SK-N-SH (cell line): ENCODE results near the gene COMMD3. TPM values are rescaled to one million over a fixed set of nuclear protein-coding genes. Genes with fewer than 3 reads are reported as not detected.

Experiments used
- CTCF ChIA-PET: fragments of 300-600, 350-600 bp; formaldehyde crosslinking; extraction: SDS; loops from one replicate; lab custom pipeline; 2021; lab: Yijun Ruan, JAX
- POLR2A ChIA-PET: fragments of 350-600 bp; sonication (Branson Sonifier 250); formaldehyde crosslinking; extraction: SDS; loops from one replicate; lab custom pipeline; 2020; ENCODE audit warnings: antibody characterized with exemption, inconsistent platforms; lab: Yijun Ruan, JAX
- DNase-seq: peaks from one replicate; pipeline ENCODE4 v3.0.0; 2012
- H2AFZ ChIP-seq: fragments of 200-600 bp; sonication (generic); 2 replicates; pipeline ENCODE4 v1.8.1; 2016; ENCODE audit warnings: antibody characterized with exemption, mild to moderate bottlenecking, low read depth
- H3F3A ChIP-seq: fragments of 200-600 bp; sonication (generic); replicated peaks from 2 replicates; pipeline ENCODE3; 2016; ENCODE audit warnings: antibody characterized with exemption, mild to moderate bottlenecking; ENCODE audit not compliant: insufficient read depth
- H3K27ac ChIP-seq, 2 experiments: fragments of 200-500 bp in 1 of 2; fragments of 200-600 bp in 1 of 2; sonication (Bioruptor generic) in 1 of 2; sonication (generic), shearing (Covaris generic) in 1 of 2; 2 replicates each; pipeline versions ENCODE4 v1.5.1 to v1.6.1; 2014 to 2016; ENCODE audit warnings: low read depth in 2 of 2, inconsistent platforms in 1 of 2, low read length in 1 of 2, mild to moderate bottlenecking in 1 of 2, mixed read lengths in 1 of 2
- H3K27me3 ChIP-seq: fragments of 200-600 bp; sonication (generic), shearing (Covaris generic); 2 replicates; pipeline ENCODE4 v1.6.1; 2016; ENCODE audit warnings: mixed run types; ENCODE audit not compliant: insufficient read depth
- H3K36me3 ChIP-seq, 2 experiments: fragments of 200-500 bp in 1 of 2; fragments of 200-600 bp in 1 of 2; sonication (Bioruptor generic) in 1 of 2; sonication (generic) in 1 of 2; replicated peaks in 1 of 2; 2 replicates each; pipeline versions ENCODE3 to v1.5.1; 2014 to 2016; ENCODE audit warnings: low read length in 1 of 2, mild to moderate bottlenecking in 1 of 2; ENCODE audit not compliant: insufficient read depth in 2 of 2, control insufficient read depth in 1 of 2
- H3K4me1 ChIP-seq, 2 experiments: fragments of 200-500 bp in 1 of 2; fragments of 200-600 bp in 1 of 2; sonication (Bioruptor generic) in 1 of 2; sonication (generic), shearing (Covaris generic) in 1 of 2; 2 replicates each; pipeline versions ENCODE4 v1.5.1 to v1.6.1; 2014 to 2016; ENCODE audit warnings: low read depth in 1 of 2, low read length in 1 of 2, mixed run types in 1 of 2; ENCODE audit not compliant: insufficient read depth in 2 of 2, control insufficient read depth in 1 of 2
- H3K4me2 ChIP-seq: fragments of 200-600 bp; sonication (generic), shearing (Covaris generic); 2 replicates; pipeline ENCODE4 v1.6.1; 2017; ENCODE audit warnings: mixed run types
- H3K4me3 ChIP-seq, 2 experiments: fragments of 200-500 bp in 1 of 2; fragments of 200-600 bp in 1 of 2; sonication (Bioruptor generic) in 1 of 2; sonication (generic), shearing (Covaris generic) in 1 of 2; 2 replicates each; pipeline versions ENCODE4 v1.5.1 to v1.8.1; 2014 to 2016; ENCODE audit warnings: low read depth in 2 of 2, inconsistent platforms in 1 of 2, low read length in 1 of 2, mild to moderate bottlenecking in 1 of 2, mixed read lengths in 1 of 2, moderate library complexity in 1 of 2
- H3K79me2 ChIP-seq: fragments of 200-600 bp; sonication (generic); 2 replicates; pipeline ENCODE4 v1.8.1; 2017; ENCODE audit warnings: mild to moderate bottlenecking; ENCODE audit not compliant: insufficient read depth
- H3K9ac ChIP-seq: fragments of 200-600 bp; sonication (generic); 2 replicates; pipeline ENCODE4 v1.6.1; 2017; ENCODE audit warnings: mixed run types
- H3K9me2 ChIP-seq: fragments of 200-600 bp; sonication (generic); 2 replicates; pipeline ENCODE4 v1.6.1; 2017; ENCODE audit warnings: mixed run types
- H3K9me3 ChIP-seq: fragments of 200-600 bp; sonication (generic); 2 replicates; pipeline ENCODE4 v1.6.1; 2017; ENCODE audit warnings: mixed run types, mild to moderate bottlenecking, moderate library complexity
- H4K20me1 ChIP-seq: fragments of 200-600 bp; sonication (generic); 2 replicates; pipeline ENCODE4 v1.6.1; 2017; ENCODE audit warnings: mild to moderate bottlenecking, mixed run types; ENCODE audit not compliant: insufficient read depth
- ELF1 ChIP-seq: IDR thresholded peaks from 2 replicates; pipeline ENCODE4 v1.4.0; 2012
- EZH2phosphoT487 ChIP-seq: fragments of 200-600 bp; sonication (generic); IDR thresholded peaks from 2 replicates; pipeline ENCODE4 v1.6.1; 2017; ENCODE audit warnings: low read depth, mixed run types, mild to moderate bottlenecking, antibody characterized with exemption, moderate library complexity, borderline replicate concordance
- FOXM1 ChIP-seq: IDR thresholded peaks from 2 replicates; pipeline ENCODE4 v1.4.0; 2012; ENCODE audit warnings: low read depth, mild to moderate bottlenecking
- GABPA ChIP-seq: IDR thresholded peaks from 2 replicates; pipeline ENCODE4 v1.4.0; 2012; ENCODE audit warnings: low read depth, mild to moderate bottlenecking
- MEF2A ChIP-seq: IDR thresholded peaks from 2 replicates; pipeline ENCODE4 v1.4.0; 2012; ENCODE audit warnings: low read depth, borderline replicate concordance
- MXI1 ChIP-seq: IDR thresholded peaks from 2 replicates; pipeline ENCODE4 v1.6.1; 2012; ENCODE audit warnings: mild to moderate bottlenecking, low read depth, low read length, improper control_type of control experiment
- RAD21 ChIP-seq: IDR thresholded peaks from 2 replicates; pipeline ENCODE4 v1.6.1; 2012; ENCODE audit warnings: mild to moderate bottlenecking, low read length
- RFX5 ChIP-seq: IDR thresholded peaks from 2 replicates; pipeline ENCODE4 v1.6.1; 2012; ENCODE audit warnings: mild to moderate bottlenecking, improper control_type of control experiment, low read length
- RXRA ChIP-seq: IDR thresholded peaks from 2 replicates; pipeline ENCODE4 v1.4.0; 2012; ENCODE audit warnings: low read depth, mild to moderate bottlenecking, borderline replicate concordance
- SIN3A ChIP-seq: IDR thresholded peaks from 2 replicates; pipeline ENCODE4 v1.6.1; 2012; ENCODE audit warnings: low read depth, mild to moderate bottlenecking, low read length, moderate library complexity, borderline replicate concordance
- SMC3 ChIP-seq: IDR thresholded peaks from 2 replicates; pipeline ENCODE4 v1.6.1; 2012; ENCODE audit warnings: low read depth, low read length, improper control_type of control experiment
- TCF12 ChIP-seq: IDR thresholded peaks from 2 replicates; pipeline ENCODE4 v1.4.0; 2012
- YY1 ChIP-seq: IDR thresholded peaks from 2 replicates; pipeline ENCODE4 v1.4.0; 2012; ENCODE audit warnings: low read depth, mild to moderate bottlenecking
- WGBS: methylation state at CpG from one replicate; pipeline ENCODE4 v1.1.6; 2017; ENCODE audit warnings: low lambda C conversion rate; 5-methylcytosine and 5-hydroxymethylcytosine counted together
- polyA plus RNA-seq, 3 experiments: library from polyadenylated mRNA; depleted of rRNA; stranded (reverse); fragments of >200 nt; gene quantifications; 2 replicates each; pipeline ENCODE4 v1.2.3, GENCODE V29; 2012
- TF ChIP-seq, protein P1 (sequence below): fragments of 150-350 bp; IDR thresholded peaks from 2 replicates; pipeline ENCODE4 v1.6.1; 2017; ENCODE audit warnings: antibody characterized with exemption, low read length, low read depth, borderline replicate concordance
- TF ChIP-seq, protein P2 (sequence below): IDR thresholded peaks from 2 replicates; pipeline ENCODE4 v1.4.0; 2012; ENCODE audit warnings: low read depth, borderline replicate concordance
- TF ChIP-seq, protein P3 (sequence below): IDR thresholded peaks from 2 replicates; pipeline ENCODE4 v1.4.0; 2012; ENCODE audit warnings: low read depth

COMMD3 gene
- polyA plus RNA-seq, 1 of the 3 experiments (the other 2 are of a cell fraction) = 26.9 TPM

DNA sequence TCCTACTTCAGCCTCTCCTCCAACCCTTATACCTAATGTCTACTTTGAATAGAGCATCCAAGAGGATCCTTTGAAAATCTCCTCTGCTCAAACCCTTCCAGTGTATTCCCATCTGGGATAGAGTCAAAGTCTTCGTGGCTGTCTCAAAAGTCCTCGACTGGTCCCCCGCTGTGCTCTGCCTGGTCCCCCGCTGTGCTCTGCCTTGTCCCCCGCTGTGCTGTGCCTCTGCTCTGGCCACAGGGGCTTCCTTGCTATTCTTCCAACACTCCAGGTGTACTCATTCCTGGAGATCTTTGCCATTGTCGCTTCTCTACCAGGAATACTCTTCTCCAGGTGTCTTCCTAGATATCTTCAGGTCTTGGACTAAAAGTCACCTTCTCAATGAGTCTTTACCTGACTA lies 36.1 kb upstream of the COMMD3 start (continued):
- TF ChIP-seq, protein P1, sequence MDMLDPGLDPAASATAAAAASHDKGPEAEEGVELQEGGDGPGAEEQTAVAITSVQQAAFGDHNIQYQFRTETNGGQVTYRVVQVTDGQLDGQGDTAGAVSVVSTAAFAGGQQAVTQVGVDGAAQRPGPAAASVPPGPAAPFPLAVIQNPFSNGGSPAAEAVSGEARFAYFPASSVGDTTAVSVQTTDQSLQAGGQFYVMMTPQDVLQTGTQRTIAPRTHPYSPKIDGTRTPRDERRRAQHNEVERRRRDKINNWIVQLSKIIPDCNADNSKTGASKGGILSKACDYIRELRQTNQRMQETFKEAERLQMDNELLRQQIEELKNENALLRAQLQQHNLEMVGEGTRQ = no peak
- TF ChIP-seq RFX5 (no peak), FOXM1 (no peak), SIN3A (no peak), MEF2A (no peak), TCF12 (no peak), SMC3 (no peak), RAD21 (no peak), RXRA (no peak)
- TF ChIP-seq, protein P2, sequence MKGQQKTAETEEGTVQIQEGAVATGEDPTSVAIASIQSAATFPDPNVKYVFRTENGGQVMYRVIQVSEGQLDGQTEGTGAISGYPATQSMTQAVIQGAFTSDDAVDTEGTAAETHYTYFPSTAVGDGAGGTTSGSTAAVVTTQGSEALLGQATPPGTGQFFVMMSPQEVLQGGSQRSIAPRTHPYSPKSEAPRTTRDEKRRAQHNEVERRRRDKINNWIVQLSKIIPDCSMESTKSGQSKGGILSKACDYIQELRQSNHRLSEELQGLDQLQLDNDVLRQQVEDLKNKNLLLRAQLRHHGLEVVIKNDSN = no peak

DNA sequence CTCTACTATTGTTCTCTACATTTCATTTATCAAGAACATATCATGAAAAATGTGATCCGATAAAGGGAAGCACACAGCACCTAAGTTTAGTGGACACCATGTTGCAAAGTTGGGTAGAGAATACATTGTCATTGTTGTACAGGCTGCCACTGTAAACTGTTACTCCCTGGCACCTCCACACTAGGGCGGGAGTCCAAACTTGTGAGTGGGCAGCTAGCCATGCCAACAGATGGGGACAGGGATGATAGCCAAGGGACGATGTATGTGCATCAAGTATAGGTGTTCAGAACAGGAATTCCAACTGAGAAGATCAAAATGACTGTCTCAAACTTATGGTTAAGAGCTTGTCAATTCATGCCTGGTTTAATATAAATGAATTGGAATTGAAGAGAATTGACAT lies 31.1 kb upstream of the COMMD3 start:
- H3K36me3 ChIP-seq = no peaks in the 10 kb centered on the region
- no peak for DNase-seq
- no peak overlapping the region for H3K9ac ChIP-seq
- no peak overlapping the region for H3K27ac ChIP-seq
- no peaks in the 10 kb centered on the region for H3K79me2 ChIP-seq
- POLR2A ChIA-PET = no interaction called here
- no peak overlapping the region for H3K4me2 ChIP-seq
- no peak overlapping the region for H2AFZ ChIP-seq
- H3K4me3 ChIP-seq = no peak overlapping the region
- TF ChIP-seq YY1 (no peak), EZH2phosphoT487 (no peak), ELF1 (no peak), MXI1 (no peak), GABPA (no peak), SMC3 (no peak)
- TF ChIP-seq, protein P3, sequence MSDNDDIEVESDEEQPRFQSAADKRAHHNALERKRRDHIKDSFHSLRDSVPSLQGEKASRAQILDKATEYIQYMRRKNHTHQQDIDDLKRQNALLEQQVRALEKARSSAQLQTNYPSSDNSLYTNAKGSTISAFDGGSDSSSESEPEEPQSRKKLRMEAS = no peak
- TF ChIP-seq, protein P2 = no peak
- no peaks in the 10 kb centered on the region for H3F3A ChIP-seq
- H4K20me1 ChIP-seq = no peaks in the 10 kb centered on the region
- CTCF ChIA-PET = interaction anchor here (0.5 kb wide), 1 partner anchor 325 kb away, joined by 3 read pairs; no protein-coding TSS in a partner anchor
- no peaks in the 10 kb centered on the region for H3K9me2 ChIP-seq
- no peaks in the 10 kb centered on the region for H3K4me1 ChIP-seq
- WGBS = 51% methylated on average over 3 of the region's 3 CpGs
- no peaks in the 10 kb centered on the region for H3K9me3 ChIP-seq
- no peaks in the 10 kb centered on the region for H3K27me3 ChIP-seq
